ENCODE measurements around the gene CPPED1. TPM values are rescaled to one million over a fixed set of nuclear protein-coding genes. Genes with fewer than 3 reads are reported as not detected.

CPPED1 gene
- total RNA-seq, 4 donors from 2014 or later, result 7.3 to 24.5 (median 11.8) TPM

DNA sequence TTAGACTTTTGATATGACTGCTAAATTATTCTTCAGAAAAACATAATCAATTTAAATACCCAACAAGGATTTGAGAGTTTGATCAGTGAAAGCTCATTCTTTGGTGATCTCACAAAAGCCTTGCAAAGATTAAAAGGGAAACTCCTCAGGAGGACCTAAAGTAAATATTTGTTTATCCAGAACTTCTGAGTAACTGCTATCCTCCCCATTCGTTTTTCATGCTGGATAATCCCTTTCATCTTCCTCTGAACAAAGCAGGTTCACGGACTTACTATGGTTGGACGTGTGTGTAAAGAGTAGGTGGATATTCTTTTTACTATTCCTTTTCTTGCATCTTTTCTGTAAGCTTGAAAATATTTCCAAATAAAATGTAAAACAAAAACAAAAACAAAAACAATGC, 124.7 kb downstream of the CPPED1 start:
- no peak overlapping the region for H3K27ac ChIP-seq
- H3K4me3 ChIP-seq, result no peak overlapping the region
- no peaks in the 10 kb centered on the region for H3K27me3 ChIP-seq
- 60 to 63% methylated on average over 3 of the region's 3 CpGs for WGBS, 2 donors (ENCODE audit: low coverage in 1 of 2)
- H3K36me3 ChIP-seq, result peaks cover 0 to 1% of the 10 kb centered on the region in 2 donors
- H3K4me1 ChIP-seq, result no peaks in the 10 kb centered on the region
- H3K9me3 ChIP-seq, result peaks cover 0 to 23% (median 0%) of the 10 kb centered on the region in 3 donors
- ATAC-seq, result no peak
- TF ChIP-seq POLR2AphosphoS5 (IDR thresholded peaks at IDR 0.05), result no peak
- TF ChIP-seq EP300 (IDR thresholded peaks at IDR 0.05), result no peak
- no peak for TF ChIP-seq POLR2A (IDR thresholded peaks at IDR 0.05)
- TF ChIP-seq CTCF (IDR thresholded peaks at IDR 0.05), result no peak

GRCh38 chr16:12677502-12677901, 126.2 kb downstream of the CPPED1 start:
- Histone ChIP-seq H3K27ac (no peak overlapping the region), H3K4me3 (no peak overlapping the region), H3K27me3 (no peaks in the 10 kb centered on the region), H3K9me3 (peaks cover 0 to 23% (median 0%) of the 10 kb centered on the region in 3 donors), H3K36me3 (peaks cover 0 to 14% of the 10 kb centered on the region in 2 donors), H3K4me1 (no peaks in the 10 kb centered on the region)
- no peak for ATAC-seq
- 82 to 85% methylated on average over 4 to 6 of the region's 8 CpGs for whole genome bisulfite sequencing, 2 donors (ENCODE audit: low coverage in 1 of 2)
- TF ChIP-seq POLR2A (IDR thresholded peaks at IDR 0.05), result no peak
- no peak for TF ChIP-seq EP300 (IDR thresholded peaks at IDR 0.05)
- no peak for TF ChIP-seq POLR2AphosphoS5 (IDR thresholded peaks at IDR 0.05)
- TF ChIP-seq CTCF (IDR thresholded peaks at IDR 0.05), result no peak

- peaks cover 0 to 18% (median 0%) of the 10 kb centered on the region in 3 donors for H3K9me3 ChIP-seq
- ATAC-seq, result no peak
- no peaks in the 10 kb centered on the region for H3K4me1 ChIP-seq
- no peaks in the 10 kb centered on the region for H3K27me3 ChIP-seq
- 25 to 39% methylated on average over 4 of the region's 5 CpGs for WGBS, 2 donors (ENCODE audit: low coverage in 1 of 2)
- no peak overlapping the region for H3K27ac ChIP-seq
- H3K4me3 ChIP-seq, result no peak overlapping the region
- no peak for TF ChIP-seq POLR2AphosphoS5 (IDR thresholded peaks at IDR 0.05)
- TF ChIP-seq EP300 (IDR thresholded peaks at IDR 0.05), result no peak
- no peak for TF ChIP-seq CTCF (IDR thresholded peaks at IDR 0.05)
- TF ChIP-seq POLR2A (IDR thresholded peaks at IDR 0.05), result no peak
- peaks cover 0 to 14% of the 10 kb centered on the region in 2 donors for H3K36me3 ChIP-seq
Observed at GRCh38 chr16:12675852-12676251, 127.8 kb downstream of the CPPED1 start.

- Histone ChIP-seq H3K4me3 (no peak overlapping the region), H3K4me1 (no peaks in the 10 kb centered on the region), H3K9me3 (peaks cover 0 to 15% (median 0%) of the 10 kb centered on the region in 3 donors), H3K27ac (no peak overlapping the region), H3K27me3 (no peaks in the 10 kb centered on the region), H3K36me3 (peaks cover 0 to 20% of the 10 kb centered on the region in 2 donors)
- no peak for ATAC-seq
- WGBS, 2 donors (ENCODE audit: low coverage in 1 of 2), result 42 to 49% methylated on average over 3 to 4 of the region's 4 CpGs
- no peak for TF ChIP-seq EP300 (IDR thresholded peaks at IDR 0.05)
- TF ChIP-seq POLR2A (IDR thresholded peaks at IDR 0.05), result no peak
- no peak for TF ChIP-seq CTCF (IDR thresholded peaks at IDR 0.05)
Observed at GRCh38 chr16:12675046-12675445, 128.6 kb downstream of the CPPED1 start.

DNA sequence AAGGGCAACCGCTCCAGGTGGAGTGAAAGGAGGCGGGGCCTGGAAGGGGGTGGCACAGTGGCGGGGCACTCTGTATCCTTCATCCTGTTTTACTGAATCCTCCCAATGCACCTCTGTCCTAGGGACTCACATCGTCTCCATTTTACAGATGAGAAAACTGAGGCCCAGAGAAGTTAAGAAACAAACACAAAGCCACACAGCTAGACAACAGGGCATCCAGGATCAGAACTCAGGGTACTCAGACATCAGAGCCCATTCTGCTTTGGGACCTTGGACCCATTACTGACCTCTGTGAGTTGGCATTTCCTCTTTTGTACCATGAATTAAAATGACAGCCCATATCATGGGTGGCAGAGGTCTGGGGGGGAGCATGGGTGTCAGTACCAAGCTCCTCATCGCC, 129.2 kb downstream of the CPPED1 start:
- 100% methylated on average over 2 of the region's 5 CpGs; no CpG with 5 or more reads in 1 of the 2 donors for WGBS, 2 donors (ENCODE audit: low coverage in 1 of 2)
- no peaks in the 10 kb centered on the region for H3K27me3 ChIP-seq
- H3K36me3 ChIP-seq, result peaks cover 0 to 25% of the 10 kb centered on the region in 2 donors
- no peak for ATAC-seq
- no peak for TF ChIP-seq POLR2A (IDR thresholded peaks at IDR 0.05)
- TF ChIP-seq POLR2AphosphoS5 (IDR thresholded peaks at IDR 0.05), result no peak
- TF ChIP-seq CTCF (IDR thresholded peaks at IDR 0.05), result no peak
- TF ChIP-seq EP300 (IDR thresholded peaks at IDR 0.05), result no peak
- no peak overlapping the region for H3K4me3 ChIP-seq
- no peaks in the 10 kb centered on the region for H3K4me1 ChIP-seq
- peaks cover 0 to 14% (median 0%) of the 10 kb centered on the region in 3 donors for H3K9me3 ChIP-seq
- H3K27ac ChIP-seq, result no peak overlapping the region

All from gastroesophageal sphincter (tissue), 4 donors.